ENCODE results near the gene FAM228A. TPM values are rescaled to one million over a fixed set of nuclear protein-coding genes. Genes with fewer than 3 reads are reported as not detected.

The FAM228A gene
- total and polyA plus RNA-seq, 11 donors, result 0.19 to 1.9 (median 0.79) TPM; not detected in 3

DNA sequence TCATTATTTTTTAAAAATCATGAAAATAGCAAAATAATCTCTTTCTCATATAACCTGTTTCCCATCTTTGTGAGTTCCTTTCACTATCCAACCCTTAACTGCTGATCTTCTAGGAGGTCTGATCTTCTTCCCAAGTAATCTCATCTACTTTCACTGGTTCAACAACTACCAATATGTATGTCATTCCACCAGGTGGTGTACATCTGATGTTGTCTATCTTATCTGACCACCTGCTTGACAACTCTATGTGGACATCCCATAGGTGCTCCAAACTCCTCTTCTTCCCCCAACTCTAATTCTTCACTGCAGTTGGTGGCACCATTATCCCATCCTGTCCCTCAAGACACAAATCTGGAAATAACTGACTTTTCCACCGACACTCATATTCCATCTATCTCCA lies 62.5 kb downstream of the FAM228A start:
- ATAC-seq (no peak), DNase-seq (no peak)
- no peak overlapping the region for H3K4me3 ChIP-seq
- no peaks in the 10 kb centered on the region for H3K27me3 ChIP-seq
- 96 to 100% (median 97%) methylated on average over 1 of the region's 1 CpG for WGBS, 4 donors
- no peak for TF ChIP-seq CTCF (IDR thresholded peaks at IDR 0.05)
- no peak for TF ChIP-seq POLR2A (IDR thresholded peaks at IDR 0.05)
- H3K4me1 ChIP-seq, result peaks cover 0 to 2% (median 0%) of the 10 kb centered on the region in 12 donors
- intact Hi-C loops (cut with DNase I), result no loop called here
- no peaks in the 10 kb centered on the region for H3K9me3 ChIP-seq
- peaks cover 0 to 58% (median 28%) of the 10 kb centered on the region in 9 donors for H3K36me3 ChIP-seq
- H3K27ac ChIP-seq, result no peak overlapping the region

- TF ChIP-seq POLR2A (IDR thresholded peaks at IDR 0.05) (no peak), CTCF (IDR thresholded peaks at IDR 0.05) (no peak)
- Histone ChIP-seq H3K4me3 (no peak overlapping the region), H3K36me3 (peaks cover 0 to 58% (median 33%) of the 10 kb centered on the region in 9 donors), H3K4me1 (peaks cover 0 to 2% (median 0%) of the 10 kb centered on the region in 12 donors), H3K27me3 (no peaks in the 10 kb centered on the region), H3K27ac (no peak overlapping the region), H3K9me3 (no peaks in the 10 kb centered on the region)
- 92 to 97% (median 97%) methylated on average over 2 of the region's 2 CpGs for WGBS, 4 donors
- intact Hi-C loops (cut with DNase I), result no loop called here
- no peak for ATAC-seq
- no peak for DNase-seq
Observed at GRCh38 chr2:24238158-24238557, 63.3 kb downstream of the FAM228A start.

DNA sequence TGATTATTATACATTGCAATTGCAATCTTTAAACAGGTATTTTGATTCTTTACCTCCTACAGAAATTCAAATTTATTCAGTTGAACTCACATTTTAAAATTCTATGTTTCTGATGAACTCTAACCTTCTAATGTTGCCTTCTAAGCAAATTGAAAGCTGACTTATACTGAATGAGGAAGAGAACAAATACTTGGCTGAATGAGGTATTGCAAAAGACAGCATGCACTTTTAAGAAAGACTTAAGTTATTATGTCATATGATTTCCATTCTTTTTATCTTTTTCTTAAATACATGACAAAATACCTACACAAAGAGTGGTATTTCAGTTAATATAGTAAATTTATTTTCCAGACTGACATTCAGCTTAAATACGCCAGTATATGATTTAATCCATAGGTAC lies 64.7 kb downstream of the FAM228A start:
- Histone ChIP-seq H3K4me1 (peaks cover 0 to 2% (median 0%) of the 10 kb centered on the region in 12 donors), H3K27ac (no peak overlapping the region), H3K27me3 (no peaks in the 10 kb centered on the region), H3K36me3 (peaks cover 0 to 70% (median 40%) of the 10 kb centered on the region in 9 donors), H3K4me3 (no peak overlapping the region), H3K9me3 (no peaks in the 10 kb centered on the region)
- ATAC-seq (no peak), DNase-seq (no peak)
- TF ChIP-seq CTCF (IDR thresholded peaks at IDR 0.05) (no peak), POLR2A (IDR thresholded peaks at IDR 0.05) (no peak)
- 96 to 100% (median 99%) methylated on average over 1 of the region's 1 CpG for WGBS, 4 donors
- intact Hi-C loops (cut with DNase I), result no loop called here

Other genes with a start within 250 kb of the FAM228A start
- 10 to 100 TPM in 2 of 9 donors, 1 to 10 TPM in 7; 5.0 to 13.3 (median 8.3) TPM for gene ATAD2B, start 247.9 kb upstream of the FAM228A start, total RNA-seq
- gene ATAD2B, start 247.9 kb upstream of the FAM228A start, polyA plus RNA-seq, result 1 to 10 TPM; 2.8 to 3.4 TPM
- gene UBXN2A, start 234.6 kb upstream of the FAM228A start, total RNA-seq, result 10 to 100 TPM; 15.8 to 24.0 (median 19.6) TPM
- gene UBXN2A, start 234.6 kb upstream of the FAM228A start, polyA plus RNA-seq, result 10 to 100 TPM in 1 of 2 donors, 1 to 10 TPM in 1; 9.6 to 12.7 TPM
- gene MFSD2B, start 165.0 kb upstream of the FAM228A start, total RNA-seq, result under 1 TPM in 2 of 9 donors, not detected in 7; 0.09 to 0.19 TPM
- under 1 TPM in 1 of 2 donors, not detected in 1; 0.01 TPM for gene MFSD2B, start 165.0 kb upstream of the FAM228A start, polyA plus RNA-seq
- gene WDCP, start 127.7 kb upstream of the FAM228A start, total RNA-seq, result 1 to 10 TPM; 4.9 to 9.8 (median 6.1) TPM
- gene WDCP, start 127.7 kb upstream of the FAM228A start, polyA plus RNA-seq, result 1 to 10 TPM; 1.9 to 4.8 TPM
- 1 to 10 TPM; 1.4 to 7.6 (median 2.6) TPM for gene FKBP1B, start 125.3 kb upstream of the FAM228A start, total RNA-seq
- gene FKBP1B, start 125.3 kb upstream of the FAM228A start, polyA plus RNA-seq, result 1 to 10 TPM; 1.9 to 4.7 TPM
- 10 to 100 TPM; 49.7 to 89.6 (median 58.4) TPM for gene SF3B6, start 98.7 kb upstream of the FAM228A start, total RNA-seq
- gene SF3B6, start 98.7 kb upstream of the FAM228A start, polyA plus RNA-seq, result 100 to 1,000 TPM in 1 of 2 donors, 10 to 100 TPM in 1; 37.4 to 121 TPM
- 10 to 100 TPM in 4 of 9 donors, 1 to 10 TPM in 5; 4.7 to 21.8 (median 9.6) TPM for gene TP53I3, start 90.2 kb upstream of the FAM228A start, total RNA-seq
- 10 to 100 TPM; 15.4 to 23.3 TPM for gene TP53I3, start 90.2 kb upstream of the FAM228A start, polyA plus RNA-seq
- gene PFN4, start 51.7 kb upstream of the FAM228A start, total RNA-seq, result under 1 TPM in 5 of 9 donors, not detected in 4; 0.50 to 0.76 (median 0.59) TPM
- gene PFN4, start 51.7 kb upstream of the FAM228A start, polyA plus RNA-seq, result 1 to 10 TPM in 1 of 2 donors, under 1 TPM in 1; 0.14 to 2.1 TPM
- gene FAM228B, start 51.6 kb upstream of the FAM228A start, total RNA-seq, result 10 to 100 TPM; 11.1 to 36.9 (median 21.2) TPM
- 10 to 100 TPM in 1 of 2 donors, 1 to 10 TPM in 1; 5.4 to 31.9 TPM for gene FAM228B, start 51.6 kb upstream of the FAM228A start, polyA plus RNA-seq
- gene ITSN2, start 185.5 kb downstream of the FAM228A start, total RNA-seq, result 10 to 100 TPM; 30.6 to 55.0 (median 40.0) TPM
- gene ITSN2, start 185.5 kb downstream of the FAM228A start, polyA plus RNA-seq, result 10 to 100 TPM; 19.3 to 30.6 TPM

All from heart left ventricle (tissue), 16 donors.